KMS-11 (cell line): ENCODE measurements around the gene TEX9.

Source experiments
- H2AFZ ChIP-seq: fragments of 200-600 bp; sonication (generic); 2 replicates; pipeline ENCODE4 v1.6.1; 2016; ENCODE audit warnings: antibody characterized with exemption, mixed run types, low read depth
- H3K27ac ChIP-seq: fragments of 200-600 bp; sonication (generic); 2 replicates; pipeline ENCODE4 v1.6.1; 2016; ENCODE audit warnings: mild to moderate bottlenecking, mixed run types
- H3K27me3 ChIP-seq: fragments of 200-600 bp; sonication (generic); 2 replicates; pipeline ENCODE4 v1.6.1; 2017; ENCODE audit warnings: mild to moderate bottlenecking, low read depth, mixed run types, moderate library complexity; ENCODE audit not compliant: insufficient read depth
- H3K36me3 ChIP-seq: fragments of 200-600 bp; sonication (generic); 2 replicates; pipeline ENCODE4 v1.6.1; 2017; ENCODE audit warnings: mild to moderate bottlenecking, mixed run types; ENCODE audit not compliant: insufficient read depth
- H3K4me1 ChIP-seq: fragments of 200-600 bp; sonication (generic); 2 replicates; pipeline ENCODE4 v1.6.1; 2016; ENCODE audit warnings: mild to moderate bottlenecking, low read depth, mixed run types; ENCODE audit not compliant: poor library complexity, severe bottlenecking
- H3K4me2 ChIP-seq: fragments of 200-600 bp; sonication (generic); 2 replicates; pipeline ENCODE4 v1.7.0; 2016; ENCODE audit warnings: mild to moderate bottlenecking, mixed run types
- H3K4me3 ChIP-seq: fragments of 200-600 bp; sonication (generic); IDR thresholded peaks from 2 replicates; pipeline ENCODE4 v1.6.1; 2017; ENCODE audit warnings: low read depth, low read length, mixed read lengths; ENCODE audit not compliant: insufficient read depth
- H3K79me2 ChIP-seq: fragments of 200-600 bp; sonication (generic); 2 replicates; pipeline ENCODE4 v1.6.1; 2016; ENCODE audit warnings: low read depth, mixed run types; ENCODE audit not compliant: insufficient read depth
- H3K9ac ChIP-seq: fragments of 200-600 bp; sonication (generic); 2 replicates; pipeline ENCODE4 v1.6.1; 2016; ENCODE audit warnings: mild to moderate bottlenecking, mixed run types
- H4K20me1 ChIP-seq: fragments of 200-600 bp; sonication (generic); 2 replicates; pipeline ENCODE4 v1.6.1; 2016; ENCODE audit warnings: mild to moderate bottlenecking, mixed run types; ENCODE audit not compliant: insufficient read depth
- CTCF ChIP-seq: fragments of 200-600 bp; sonication (generic); conservative IDR thresholded peaks from 2 replicates; pipeline ENCODE4 v1.6.1; 2017; ENCODE audit warnings: low read depth, mild to moderate bottlenecking, antibody characterized with exemption, low read length, moderate library complexity, mixed read lengths

TEX9 gene

DNA sequence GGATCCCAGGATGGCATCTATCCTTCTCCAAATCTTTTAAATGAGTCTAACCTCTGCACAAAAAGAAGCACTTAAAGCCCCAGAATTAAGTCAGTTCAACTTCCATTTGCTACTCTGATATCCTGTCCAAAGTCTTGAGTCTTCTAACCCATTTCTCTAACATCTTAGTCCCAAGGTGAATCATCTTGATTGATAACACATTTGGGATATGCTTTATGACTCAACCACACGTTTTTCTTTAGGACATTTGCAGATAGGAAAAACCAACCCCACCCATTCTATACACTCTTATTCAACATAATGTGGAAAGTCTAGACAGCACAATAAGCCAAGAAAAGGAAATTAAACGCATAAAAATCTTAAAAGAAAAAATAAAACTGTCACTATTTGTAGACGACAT lies 18.8 kb upstream of the TEX9 start:
- Histone ChIP-seq H3K4me1 (no peaks in the 10 kb centered on the region), H4K20me1 (no peaks in the 10 kb centered on the region), H3K9ac (no peak overlapping the region), H3K36me3 (no peaks in the 10 kb centered on the region), H3K27me3 (no peaks in the 10 kb centered on the region), H3K79me2 (no peaks in the 10 kb centered on the region), H3K27ac (no peak overlapping the region), H3K4me2 (no peak overlapping the region), H2AFZ (no peak overlapping the region), H3K4me3 (no peak overlapping the region)
- no peak for TF ChIP-seq CTCF

DNA sequence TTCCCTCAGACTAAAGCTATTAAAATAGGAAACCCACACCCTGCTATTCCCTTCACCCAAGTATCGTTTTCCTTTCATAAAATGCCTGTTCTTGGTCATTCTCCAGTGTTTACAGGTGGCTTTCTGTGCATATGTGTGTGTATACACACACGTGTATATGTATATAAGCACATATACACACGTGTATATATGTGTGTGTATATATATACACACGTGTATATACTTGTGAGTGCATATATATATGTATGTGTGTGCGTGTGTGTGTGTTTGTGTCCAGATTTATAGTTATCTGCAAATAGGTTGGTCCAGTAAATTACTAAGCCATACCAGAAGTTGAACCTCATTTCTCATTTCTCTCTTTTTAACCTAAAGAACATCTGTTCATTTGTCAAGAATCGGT lies 15.7 kb upstream of the TEX9 start:
- no peak overlapping the region for H3K4me3 ChIP-seq
- H3K27ac ChIP-seq = no peak overlapping the region
- no peaks in the 10 kb centered on the region for H3K4me1 ChIP-seq
- no peak overlapping the region for H3K9ac ChIP-seq
- H3K79me2 ChIP-seq = no peaks in the 10 kb centered on the region
- H3K4me2 ChIP-seq = no peak overlapping the region
- H3K36me3 ChIP-seq = no peaks in the 10 kb centered on the region
- H3K27me3 ChIP-seq = no peaks in the 10 kb centered on the region
- no peak overlapping the region for H2AFZ ChIP-seq
- no peaks in the 10 kb centered on the region for H4K20me1 ChIP-seq
- TF ChIP-seq CTCF = no peak

DNA sequence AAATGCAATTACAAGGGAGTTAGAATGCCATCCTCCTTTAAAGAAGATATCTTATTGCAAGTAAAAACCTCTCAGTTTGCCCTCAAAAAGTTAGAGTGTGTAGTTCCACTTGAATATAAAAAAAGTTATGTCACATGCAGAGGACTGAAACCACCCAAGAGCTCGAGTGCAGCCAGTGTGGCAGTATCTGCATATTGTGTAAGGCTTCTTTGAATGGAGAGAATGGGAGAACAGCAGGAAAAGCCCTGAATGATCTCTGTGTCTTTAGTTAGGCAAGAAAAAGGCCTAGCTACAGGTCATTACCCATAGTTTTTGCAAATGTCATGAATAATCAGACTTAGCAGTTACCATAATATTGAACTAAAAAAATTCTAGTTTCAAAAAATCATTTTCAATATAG lies 13.9 kb upstream of the TEX9 start:
- Histone ChIP-seq H2AFZ (no peak overlapping the region), H3K4me2 (no peak overlapping the region), H3K4me3 (no peak overlapping the region), H3K9ac (no peak overlapping the region), H3K4me1 (peaks cover 1% of the 10 kb centered on the region), H3K27me3 (no peaks in the 10 kb centered on the region), H3K79me2 (no peaks in the 10 kb centered on the region), H4K20me1 (no peaks in the 10 kb centered on the region), H3K36me3 (no peaks in the 10 kb centered on the region), H3K27ac (no peak overlapping the region)
- no peak for TF ChIP-seq CTCF

DNA sequence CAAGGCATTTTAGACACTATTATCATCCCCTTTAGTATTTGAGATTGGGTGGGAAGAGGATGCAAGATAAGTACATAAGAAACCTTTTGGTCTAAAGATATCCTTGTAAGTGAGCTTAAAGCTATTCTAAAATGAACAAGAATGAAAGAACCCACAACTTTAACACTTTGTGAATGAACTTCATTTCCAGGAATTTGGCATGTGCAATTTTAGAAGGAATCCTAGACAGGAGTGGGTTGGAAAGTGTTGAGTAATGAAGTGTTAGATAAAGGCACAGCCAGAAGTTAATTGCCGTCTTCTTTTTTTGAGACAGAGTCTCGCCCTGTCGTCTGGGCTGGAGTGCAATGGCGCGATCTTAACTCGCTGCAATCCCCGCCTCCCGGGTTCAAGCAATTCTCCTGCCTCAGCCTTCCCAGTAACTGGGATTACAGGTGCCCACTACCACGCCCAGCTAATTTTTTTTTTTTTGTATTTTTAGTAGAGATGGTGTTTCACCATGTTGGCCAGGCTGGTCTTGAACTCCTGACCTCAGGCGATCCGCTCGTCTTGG lies 13.2 kb upstream of the TEX9 start:
- Histone ChIP-seq H3K27ac (no peak overlapping the region), H3K79me2 (no peaks in the 10 kb centered on the region), H3K36me3 (no peaks in the 10 kb centered on the region), H3K27me3 (no peaks in the 10 kb centered on the region), H3K9ac (no peak overlapping the region), H2AFZ (no peak overlapping the region), H3K4me3 (no peak overlapping the region), H3K4me2 (no peak overlapping the region), H3K4me1 (peaks cover 7% of the 10 kb centered on the region), H4K20me1 (no peaks in the 10 kb centered on the region)
- no peak for TF ChIP-seq CTCF

DNA sequence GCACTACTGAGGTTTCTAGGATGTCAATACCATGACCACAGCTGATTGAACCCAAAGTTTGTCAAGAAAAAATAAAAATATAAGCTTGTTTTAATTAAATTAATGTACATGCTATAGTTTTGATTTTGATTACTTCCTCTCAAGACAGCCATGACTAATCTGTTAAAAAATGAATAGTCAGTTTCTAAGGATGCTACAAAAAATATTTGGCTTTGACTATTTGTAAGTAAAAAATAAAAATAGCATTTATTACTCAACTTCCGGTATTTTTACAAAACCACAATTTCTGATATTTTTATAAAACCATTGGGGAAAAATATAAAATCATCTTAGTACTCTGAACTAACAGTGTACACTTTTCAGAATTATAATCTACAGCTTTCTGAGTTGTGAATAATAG lies 12.1 kb upstream of the TEX9 start:
- H3K9ac ChIP-seq = no peak overlapping the region
- H4K20me1 ChIP-seq = no peaks in the 10 kb centered on the region
- H3K4me1 ChIP-seq = peaks cover 7% of the 10 kb centered on the region
- no peak for TF ChIP-seq CTCF
- H3K79me2 ChIP-seq = no peaks in the 10 kb centered on the region
- H3K27me3 ChIP-seq = no peaks in the 10 kb centered on the region
- H3K27ac ChIP-seq = no peak overlapping the region
- H3K4me2 ChIP-seq = no peak overlapping the region
- H3K36me3 ChIP-seq = no peaks in the 10 kb centered on the region
- H3K4me3 ChIP-seq = no peak overlapping the region
- no peak overlapping the region for H2AFZ ChIP-seq
